ENCODE results near the gene LEPROT. TPM values are rescaled to one million over a fixed set of nuclear protein-coding genes. Genes with fewer than 3 reads are reported as not detected.

LEPROT gene
- total RNA-seq, 4 donors from 2014 or later, result 54.5 to 73.3 (median 66.7) TPM

DNA sequence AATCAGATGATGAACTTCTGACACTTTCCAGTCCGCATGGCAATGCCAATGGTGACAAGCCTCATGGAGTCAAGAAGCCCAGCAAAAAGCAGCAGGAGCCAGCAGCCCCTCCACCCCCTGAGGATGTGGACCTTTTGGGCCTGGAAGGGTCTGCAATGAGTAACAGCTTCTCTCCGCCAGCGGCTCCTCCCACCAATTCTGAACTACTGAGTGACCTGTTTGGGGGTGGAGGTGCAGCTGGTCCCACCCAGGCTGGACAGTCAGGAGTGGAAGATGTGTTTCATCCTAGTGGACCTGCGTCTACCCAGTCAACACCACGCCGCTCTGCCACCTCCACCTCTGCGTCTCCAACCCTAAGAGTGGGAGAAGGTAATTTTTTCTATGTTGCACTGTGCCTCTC lies 28.0 kb upstream of the LEPROT start:
- intact Hi-C loops (cut with DNase I), result no loop called here
- Histone ChIP-seq H3K27me3 (no peaks in the 10 kb centered on the region), H3K27ac (replicated peaks in 1 of 4) (no peak overlapping the region), H3K9me3 (no peaks in the 10 kb centered on the region), H3K36me3 (peaks cover 0 to 19% (median 3%) of the 10 kb centered on the region in 4 donors), H3K4me3 (no peak overlapping the region), H3K4me1 (no peaks in the 10 kb centered on the region)
- 100% methylated on average over 7 of the region's 7 CpGs for WGBS
- TF ChIP-seq POLR2A (IDR thresholded peaks at IDR 0.05; ENCODE audit: low read depth) (no peak), POLR2AphosphoS5 (IDR thresholded peaks at IDR 0.05) (no peak), EP300 (IDR thresholded peaks at IDR 0.05) (no peak)
- TF ChIP-seq, protein P1, sequence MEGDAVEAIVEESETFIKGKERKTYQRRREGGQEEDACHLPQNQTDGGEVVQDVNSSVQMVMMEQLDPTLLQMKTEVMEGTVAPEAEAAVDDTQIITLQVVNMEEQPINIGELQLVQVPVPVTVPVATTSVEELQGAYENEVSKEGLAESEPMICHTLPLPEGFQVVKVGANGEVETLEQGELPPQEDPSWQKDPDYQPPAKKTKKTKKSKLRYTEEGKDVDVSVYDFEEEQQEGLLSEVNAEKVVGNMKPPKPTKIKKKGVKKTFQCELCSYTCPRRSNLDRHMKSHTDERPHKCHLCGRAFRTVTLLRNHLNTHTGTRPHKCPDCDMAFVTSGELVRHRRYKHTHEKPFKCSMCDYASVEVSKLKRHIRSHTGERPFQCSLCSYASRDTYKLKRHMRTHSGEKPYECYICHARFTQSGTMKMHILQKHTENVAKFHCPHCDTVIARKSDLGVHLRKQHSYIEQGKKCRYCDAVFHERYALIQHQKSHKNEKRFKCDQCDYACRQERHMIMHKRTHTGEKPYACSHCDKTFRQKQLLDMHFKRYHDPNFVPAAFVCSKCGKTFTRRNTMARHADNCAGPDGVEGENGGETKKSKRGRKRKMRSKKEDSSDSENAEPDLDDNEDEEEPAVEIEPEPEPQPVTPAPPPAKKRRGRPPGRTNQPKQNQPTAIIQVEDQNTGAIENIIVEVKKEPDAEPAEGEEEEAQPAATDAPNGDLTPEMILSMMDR (IDR thresholded peaks at IDR 0.05), result no peak
- no peak for DNase-seq (ENCODE audit: extremely low spot score)

DNA sequence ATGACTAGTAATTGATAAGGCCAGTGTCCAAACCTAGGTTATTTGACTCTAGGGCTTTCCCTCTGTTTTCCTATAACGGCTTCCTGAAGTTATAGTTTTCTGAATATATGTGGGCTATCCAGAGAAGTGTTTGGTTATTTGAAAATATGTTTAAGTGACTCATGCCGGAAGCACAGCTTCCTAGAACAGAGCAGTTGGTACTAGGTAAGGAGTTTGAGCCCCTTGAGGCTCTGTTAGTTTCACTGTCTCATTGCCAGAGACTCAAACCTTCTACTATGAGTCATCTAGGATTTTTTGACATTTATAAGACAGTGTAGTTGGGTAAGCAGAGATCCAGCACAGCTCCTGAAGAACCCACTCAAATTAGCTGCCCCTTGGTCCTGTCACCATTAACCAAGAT lies 27.1 kb upstream of the LEPROT start:
- peaks cover 0 to 17% (median 3%) of the 10 kb centered on the region in 4 donors for H3K36me3 ChIP-seq
- 74% methylated on average over 2 of the region's 2 CpGs for WGBS

DNA sequence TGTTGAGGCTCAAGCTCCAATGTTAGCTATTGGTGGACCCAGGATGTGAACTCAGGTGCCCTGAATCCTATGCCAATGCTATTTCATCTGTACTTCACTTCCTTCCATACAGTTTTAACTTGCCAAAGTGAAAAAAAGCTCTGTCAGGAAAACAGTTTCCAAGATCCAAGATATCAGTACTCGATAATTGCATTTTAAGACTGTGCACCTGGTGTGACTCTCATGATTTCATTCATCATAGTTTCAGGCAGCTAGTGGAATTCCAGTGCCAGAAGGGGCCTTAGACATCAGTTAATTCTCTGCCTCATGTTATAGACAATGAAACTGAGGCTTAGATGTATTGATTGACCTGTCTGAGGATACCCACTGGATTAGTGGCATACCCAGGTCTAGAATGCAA lies 26.5 kb upstream of the LEPROT start:
- DNase-seq (ENCODE audit: extremely low spot score), result no peak
- Histone ChIP-seq H3K27ac (replicated peaks in 1 of 4) (no peak overlapping the region), H3K9me3 (no peaks in the 10 kb centered on the region), H3K4me1 (no peaks in the 10 kb centered on the region), H3K27me3 (no peaks in the 10 kb centered on the region), H3K4me3 (no peak overlapping the region), H3K36me3 (peaks cover 0 to 15% (median 3%) of the 10 kb centered on the region in 4 donors)
- intact Hi-C loops (cut with DNase I), result no loop called here
- no peak for TF ChIP-seq POLR2A (IDR thresholded peaks at IDR 0.05; ENCODE audit: low read depth)
- no peak for TF ChIP-seq POLR2AphosphoS5 (IDR thresholded peaks at IDR 0.05)
- TF ChIP-seq, protein P1 (IDR thresholded peaks at IDR 0.05), result no peak
- no peak for TF ChIP-seq EP300 (IDR thresholded peaks at IDR 0.05)
- 75% methylated on average over 1 of the region's 1 CpG for WGBS

More for the DNA sequence above, 27.1 kb upstream of the LEPROT start:
- no peaks in the 10 kb centered on the region for H3K4me1 ChIP-seq
- TF ChIP-seq POLR2A (IDR thresholded peaks at IDR 0.05; ENCODE audit: low read depth) (no peak), EP300 (IDR thresholded peaks at IDR 0.05) (no peak), POLR2AphosphoS5 (IDR thresholded peaks at IDR 0.05) (no peak)
- TF ChIP-seq, protein P1 (IDR thresholded peaks at IDR 0.05), result no peak
- intact Hi-C loops (cut with DNase I), result no loop called here
- H3K4me3 ChIP-seq, result no peak overlapping the region
- H3K27me3 ChIP-seq, result no peaks in the 10 kb centered on the region
- no peak for DNase-seq (ENCODE audit: extremely low spot score)
- H3K27ac ChIP-seq (replicated peaks in 1 of 4), result no peak overlapping the region
- no peaks in the 10 kb centered on the region for H3K9me3 ChIP-seq

DNA sequence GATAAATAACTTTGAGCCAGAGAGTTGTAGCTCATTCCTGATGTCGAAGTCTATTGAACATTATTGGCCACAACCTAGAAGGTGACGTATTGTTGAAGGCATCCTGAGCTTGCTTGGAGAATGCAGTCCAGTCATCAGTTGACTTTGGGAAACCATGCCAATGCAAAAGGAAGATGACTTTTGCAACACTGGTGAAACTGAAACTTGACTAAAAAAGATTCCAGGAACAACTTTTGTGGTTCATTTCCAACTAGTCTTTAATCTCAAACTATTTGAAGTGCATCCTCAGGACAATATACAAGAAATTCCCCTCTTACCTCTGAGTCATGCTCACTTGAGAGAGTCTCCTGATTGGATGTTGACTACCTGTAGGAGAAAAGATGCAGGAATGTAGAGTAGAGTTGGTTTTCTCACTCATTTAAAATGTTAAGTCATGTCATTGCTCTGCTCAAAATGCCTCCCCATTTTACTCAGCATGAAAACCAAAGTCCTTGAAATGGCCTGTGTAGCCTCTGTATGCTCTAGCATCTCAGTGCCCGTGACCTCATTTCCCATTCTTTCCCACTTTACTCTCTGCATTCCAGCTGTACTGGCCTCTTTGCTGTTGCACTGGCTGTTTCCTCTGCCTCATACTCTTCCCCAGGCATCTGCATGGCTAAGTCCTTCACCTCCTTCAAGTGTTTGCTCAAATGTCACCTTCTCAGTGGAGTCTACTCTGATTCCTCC lies 24.4 kb upstream of the LEPROT start:
- intact Hi-C loops (cut with DNase I), result no loop called here
- H3K27me3 ChIP-seq, result no peaks in the 10 kb centered on the region
- H3K4me3 ChIP-seq, result no peak overlapping the region
- TF ChIP-seq EP300 (IDR thresholded peaks at IDR 0.05) (no peak), POLR2AphosphoS5 (IDR thresholded peaks at IDR 0.05) (no peak), POLR2A (IDR thresholded peaks at IDR 0.05; ENCODE audit: low read depth) (no peak)
- TF ChIP-seq, protein P1 (IDR thresholded peaks at IDR 0.05), result no peak
- no peaks in the 10 kb centered on the region for H3K4me1 ChIP-seq
- WGBS, result 88% methylated on average over 3 of the region's 3 CpGs
- peaks cover 0 to 6% (median 2%) of the 10 kb centered on the region in 4 donors for H3K36me3 ChIP-seq
- DNase-seq (ENCODE audit: extremely low spot score), result no peak
- H3K9me3 ChIP-seq, result no peaks in the 10 kb centered on the region
- H3K27ac ChIP-seq (replicated peaks in 1 of 4), result no peak overlapping the region
